HepG2 (cell line): ENCODE measurements around the gene MXRA8. TPM values are rescaled to one million over a fixed set of nuclear protein-coding genes. Genes with fewer than 3 reads are reported as not detected.

Experiments
- HNF4G ChIP-seq, 2 experiments: sonication (generic) in 1 of 2; formaldehyde crosslinking in 1 of 2; IDR thresholded peaks; 2 replicates each; pipeline versions ENCODE4 v1.4.0 to v1.6.1; 2011 to 2020; ENCODE audit warnings: borderline replicate concordance in 2 of 2, low read depth in 2 of 2, mild to moderate bottlenecking in 2 of 2, low read length in 1 of 2, missing genetic modification reagents in 1 of 2, moderate library complexity in 1 of 2
- PTBP1 ChIP-seq: fragments of 200-400 bp; formaldehyde crosslinking; IDR thresholded peaks from 2 replicates; pipeline ENCODE4 v1.6.1; 2018; ENCODE audit warnings: low read length, low read depth; ENCODE audit not compliant: poor library complexity, severe bottlenecking
- RELA ChIP-seq: sonication (generic); formaldehyde crosslinking; IDR thresholded peaks from 2 replicates; pipeline ENCODE4 v1.4.0; 2020; ENCODE audit warnings: missing genetic modification reagents
- TAF1 ChIP-seq: sonication (generic); formaldehyde crosslinking; IDR thresholded peaks from 2 replicates; pipeline ENCODE4 v1.4.0; 2020; ENCODE audit warnings: missing genetic modification reagents
- XBP1 ChIP-seq: sonication (generic); formaldehyde crosslinking; IDR thresholded peaks from 2 replicates; pipeline ENCODE4 v1.5.0; 2020; ENCODE audit warnings: missing genetic modification reagents
- ZFX ChIP-seq: sonication (generic); formaldehyde crosslinking; IDR thresholded peaks from 2 replicates; pipeline ENCODE4 v1.4.0; 2020; ENCODE audit warnings: mild to moderate bottlenecking, low read depth, missing genetic modification reagents, moderate library complexity
- ZNF343 ChIP-seq: sonication (generic); formaldehyde crosslinking; IDR thresholded peaks from 2 replicates; pipeline ENCODE4 v1.4.0; 2020; ENCODE audit warnings: mild to moderate bottlenecking, missing genetic modification reagents
- ZNF430 ChIP-seq: sonication (generic); formaldehyde crosslinking; IDR thresholded peaks from 2 replicates; pipeline ENCODE4 v1.9.0; 2021; ENCODE audit warnings: mild to moderate bottlenecking, missing genetic modification reagents
- ZNF546 ChIP-seq: sonication (generic); formaldehyde crosslinking; conservative IDR thresholded peaks from 2 replicates; pipeline ENCODE4 v1.8.1; 2023; ENCODE audit warnings: mild to moderate bottlenecking, missing genetic modification reagents
- ZNF589 ChIP-seq: sonication (generic); formaldehyde crosslinking; conservative IDR thresholded peaks from 2 replicates; pipeline ENCODE4 v1.8.0; 2022; ENCODE audit warnings: mild to moderate bottlenecking, moderate library complexity, missing genetic modification reagents
- ZSCAN29 ChIP-seq: sonication (generic); formaldehyde crosslinking; conservative IDR thresholded peaks from 2 replicates; pipeline ENCODE4 v1.4.0; 2020; ENCODE audit warnings: mild to moderate bottlenecking, missing genetic modification reagents
- ZSCAN30 ChIP-seq: sonication (generic); formaldehyde crosslinking; IDR thresholded peaks from 2 replicates; pipeline ENCODE4 v1.5.0; 2020; ENCODE audit warnings: mild to moderate bottlenecking, missing genetic modification reagents
- polyA plus RNA-seq, 8 experiments: library from polyadenylated mRNA; depleted of rRNA in 3 of 8; stranded (reverse) in 7 of 8; unstranded in 1 of 8; fragments of >200 nt; fragmentation: Illumina TruSeq in 4 of 8; extraction: Trizol in 4 of 8; gene quantifications; 2 replicates each; pipeline versions ENCODE4 v1.2.1 to v1.2.3, GENCODE V29; 2011 to 2016; ENCODE audit warnings: low read depth in 4 of 8, missing spikeins in 1 of 8, mixed read lengths in 1 of 8; ENCODE audit not compliant: insufficient read depth in 1 of 8
- total RNA-seq, 5 experiments: library from RNA; depleted of rRNA; stranded (reverse); fragments of >200 nt; fragmentation: Illumina TruSeq; extraction: Trizol; gene quantifications; 2 replicates each; pipeline ENCODE4 v1.2.3, GENCODE V29; 2016; ENCODE audit warnings: low read depth in 1 of 5
- TF ChIP-seq, protein P1 (sequence below): sonication (generic); formaldehyde crosslinking; IDR thresholded peaks from 2 replicates; pipeline ENCODE4 v1.8.0; 2022; ENCODE audit warnings: mild to moderate bottlenecking, missing genetic modification reagents, moderate library complexity
- TF ChIP-seq, protein P2 (sequence below): sonication (generic); formaldehyde crosslinking; IDR thresholded peaks from 2 replicates; pipeline ENCODE4 v1.5.1; 2020; ENCODE audit warnings: mild to moderate bottlenecking, missing genetic modification reagents, borderline replicate concordance
- TF ChIP-seq, protein P3 (sequence below): sonication (generic); formaldehyde crosslinking; IDR thresholded peaks from 2 replicates; pipeline ENCODE4 v1.4.0; 2020; ENCODE audit warnings: mild to moderate bottlenecking, missing genetic modification reagents
- TF ChIP-seq, protein P4 (sequence below): sonication (generic); formaldehyde crosslinking; IDR thresholded peaks from 2 replicates; pipeline ENCODE4 v1.5.0; 2020; ENCODE audit warnings: mild to moderate bottlenecking, missing genetic modification reagents
- TF ChIP-seq, protein P5 (sequence below): sonication (generic); formaldehyde crosslinking; IDR thresholded peaks from 2 replicates; pipeline ENCODE4 v1.8.0; 2022; ENCODE audit warnings: missing genetic modification reagents, mild to moderate bottlenecking, inconsistent platforms, borderline replicate concordance

MXRA8 gene
- total and polyA plus RNA-seq, 2 of the 13 experiments (the other 11 are each of a cell fraction or from before 2014, with no cell fraction given) = 19.8 to 44.8 TPM

DNA sequence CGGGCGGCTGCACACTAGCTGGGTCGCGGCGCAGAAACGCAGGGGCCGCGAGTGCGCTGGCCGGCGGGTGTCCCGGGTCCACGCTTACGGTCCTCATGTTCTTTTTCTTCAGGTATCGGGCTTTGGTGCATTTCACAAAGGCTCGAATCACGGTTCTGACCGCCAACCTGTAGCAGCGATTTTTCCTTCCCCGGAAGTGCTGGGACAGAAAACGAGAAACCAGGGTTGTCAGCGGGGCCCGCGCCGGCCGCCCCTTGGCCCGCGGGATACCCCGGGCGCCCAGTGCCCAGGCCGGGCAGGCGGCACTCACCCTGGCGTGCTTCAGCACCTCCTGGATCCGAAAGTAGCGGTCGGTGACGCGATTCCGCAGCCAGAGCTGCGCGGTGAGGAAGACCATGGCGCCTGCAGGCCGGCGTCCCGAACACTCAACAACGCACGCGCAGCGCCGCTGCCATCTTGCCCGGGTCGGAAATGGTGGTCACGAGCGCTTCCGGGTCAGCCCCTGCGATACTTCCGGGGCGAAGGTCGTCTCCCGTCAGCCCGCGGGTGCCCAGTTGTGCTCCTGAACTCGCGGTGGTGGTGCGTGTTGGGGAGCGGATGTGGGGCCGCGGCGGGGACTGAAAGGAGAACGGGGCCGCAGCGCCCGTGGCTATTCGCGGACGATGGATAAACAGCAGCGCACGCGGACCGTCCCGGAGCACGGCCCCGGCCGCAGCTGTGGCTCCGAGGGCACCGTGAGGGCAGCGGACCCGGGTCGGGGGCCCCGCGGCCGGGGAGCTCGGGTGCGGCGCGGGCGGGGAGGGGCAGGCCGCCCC is 48.7 kb upstream of the MXRA8 start, which contains the start of gene MRPL20 (continued):
- peak; percentile 88 for TF ChIP-seq ZNF430 (CRISPR knock-in tag)
- peak; percentile 65; the same call in 1 of the 2 replicates for TF ChIP-seq ZNF589 (CRISPR knock-in tag)
- TF ChIP-seq ZNF546 (CRISPR knock-in tag) = no peak
- TF ChIP-seq, protein P1, sequence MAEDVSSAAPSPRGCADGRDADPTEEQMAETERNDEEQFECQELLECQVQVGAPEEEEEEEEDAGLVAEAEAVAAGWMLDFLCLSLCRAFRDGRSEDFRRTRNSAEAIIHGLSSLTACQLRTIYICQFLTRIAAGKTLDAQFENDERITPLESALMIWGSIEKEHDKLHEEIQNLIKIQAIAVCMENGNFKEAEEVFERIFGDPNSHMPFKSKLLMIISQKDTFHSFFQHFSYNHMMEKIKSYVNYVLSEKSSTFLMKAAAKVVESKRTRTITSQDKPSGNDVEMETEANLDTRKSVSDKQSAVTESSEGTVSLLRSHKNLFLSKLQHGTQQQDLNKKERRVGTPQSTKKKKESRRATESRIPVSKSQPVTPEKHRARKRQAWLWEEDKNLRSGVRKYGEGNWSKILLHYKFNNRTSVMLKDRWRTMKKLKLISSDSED (CRISPR knock-in tag) = no peak
- peak; percentile 71 for TF ChIP-seq ZNF343 (CRISPR knock-in tag)
- TF ChIP-seq, protein P2, sequence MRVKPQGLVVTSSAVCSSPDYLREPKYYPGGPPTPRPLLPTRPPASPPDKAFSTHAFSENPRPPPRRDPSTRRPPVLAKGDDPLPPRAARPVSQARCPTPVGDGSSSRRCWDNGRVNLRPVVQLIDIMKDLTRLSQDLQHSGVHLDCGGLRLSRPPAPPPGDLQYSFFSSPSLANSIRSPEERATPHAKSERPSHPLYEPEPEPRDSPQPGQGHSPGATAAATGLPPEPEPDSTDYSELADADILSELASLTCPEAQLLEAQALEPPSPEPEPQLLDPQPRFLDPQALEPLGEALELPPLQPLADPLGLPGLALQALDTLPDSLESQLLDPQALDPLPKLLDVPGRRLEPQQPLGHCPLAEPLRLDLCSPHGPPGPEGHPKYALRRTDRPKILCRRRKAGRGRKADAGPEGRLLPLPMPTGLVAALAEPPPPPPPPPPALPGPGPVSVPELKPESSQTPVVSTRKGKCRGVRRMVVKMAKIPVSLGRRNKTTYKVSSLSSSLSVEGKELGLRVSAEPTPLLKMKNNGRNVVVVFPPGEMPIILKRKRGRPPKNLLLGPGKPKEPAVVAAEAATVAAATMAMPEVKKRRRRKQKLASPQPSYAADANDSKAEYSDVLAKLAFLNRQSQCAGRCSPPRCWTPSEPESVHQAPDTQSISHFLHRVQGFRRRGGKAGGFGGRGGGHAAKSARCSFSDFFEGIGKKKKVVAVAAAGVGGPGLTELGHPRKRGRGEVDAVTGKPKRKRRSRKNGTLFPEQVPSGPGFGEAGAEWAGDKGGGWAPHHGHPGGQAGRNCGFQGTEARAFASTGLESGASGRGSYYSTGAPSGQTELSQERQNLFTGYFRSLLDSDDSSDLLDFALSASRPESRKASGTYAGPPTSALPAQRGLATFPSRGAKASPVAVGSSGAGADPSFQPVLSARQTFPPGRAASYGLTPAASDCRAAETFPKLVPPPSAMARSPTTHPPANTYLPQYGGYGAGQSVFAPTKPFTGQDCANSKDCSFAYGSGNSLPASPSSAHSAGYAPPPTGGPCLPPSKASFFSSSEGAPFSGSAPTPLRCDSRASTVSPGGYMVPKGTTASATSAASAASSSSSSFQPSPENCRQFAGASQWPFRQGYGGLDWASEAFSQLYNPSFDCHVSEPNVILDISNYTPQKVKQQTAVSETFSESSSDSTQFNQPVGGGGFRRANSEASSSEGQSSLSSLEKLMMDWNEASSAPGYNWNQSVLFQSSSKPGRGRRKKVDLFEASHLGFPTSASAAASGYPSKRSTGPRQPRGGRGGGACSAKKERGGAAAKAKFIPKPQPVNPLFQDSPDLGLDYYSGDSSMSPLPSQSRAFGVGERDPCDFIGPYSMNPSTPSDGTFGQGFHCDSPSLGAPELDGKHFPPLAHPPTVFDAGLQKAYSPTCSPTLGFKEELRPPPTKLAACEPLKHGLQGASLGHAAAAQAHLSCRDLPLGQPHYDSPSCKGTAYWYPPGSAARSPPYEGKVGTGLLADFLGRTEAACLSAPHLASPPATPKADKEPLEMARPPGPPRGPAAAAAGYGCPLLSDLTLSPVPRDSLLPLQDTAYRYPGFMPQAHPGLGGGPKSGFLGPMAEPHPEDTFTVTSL (CRISPR knock-in tag) = no peak
- TF ChIP-seq, protein P3, sequence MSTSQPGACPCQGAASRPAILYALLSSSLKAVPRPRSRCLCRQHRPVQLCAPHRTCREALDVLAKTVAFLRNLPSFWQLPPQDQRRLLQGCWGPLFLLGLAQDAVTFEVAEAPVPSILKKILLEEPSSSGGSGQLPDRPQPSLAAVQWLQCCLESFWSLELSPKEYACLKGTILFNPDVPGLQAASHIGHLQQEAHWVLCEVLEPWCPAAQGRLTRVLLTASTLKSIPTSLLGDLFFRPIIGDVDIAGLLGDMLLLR = peak; percentile 94
- peak; percentile 89 for TF ChIP-seq HNF4G (IDR thresholded peaks at IDR 0.05; ENCODE audit: borderline replicate concordance, low read depth, low read length)
- peak; percentile 93 for TF ChIP-seq HNF4G (CRISPR knock-in tag; IDR thresholded peaks at IDR 0.05; ENCODE audit: borderline replicate concordance, low read depth)
- TF ChIP-seq, protein P4, sequence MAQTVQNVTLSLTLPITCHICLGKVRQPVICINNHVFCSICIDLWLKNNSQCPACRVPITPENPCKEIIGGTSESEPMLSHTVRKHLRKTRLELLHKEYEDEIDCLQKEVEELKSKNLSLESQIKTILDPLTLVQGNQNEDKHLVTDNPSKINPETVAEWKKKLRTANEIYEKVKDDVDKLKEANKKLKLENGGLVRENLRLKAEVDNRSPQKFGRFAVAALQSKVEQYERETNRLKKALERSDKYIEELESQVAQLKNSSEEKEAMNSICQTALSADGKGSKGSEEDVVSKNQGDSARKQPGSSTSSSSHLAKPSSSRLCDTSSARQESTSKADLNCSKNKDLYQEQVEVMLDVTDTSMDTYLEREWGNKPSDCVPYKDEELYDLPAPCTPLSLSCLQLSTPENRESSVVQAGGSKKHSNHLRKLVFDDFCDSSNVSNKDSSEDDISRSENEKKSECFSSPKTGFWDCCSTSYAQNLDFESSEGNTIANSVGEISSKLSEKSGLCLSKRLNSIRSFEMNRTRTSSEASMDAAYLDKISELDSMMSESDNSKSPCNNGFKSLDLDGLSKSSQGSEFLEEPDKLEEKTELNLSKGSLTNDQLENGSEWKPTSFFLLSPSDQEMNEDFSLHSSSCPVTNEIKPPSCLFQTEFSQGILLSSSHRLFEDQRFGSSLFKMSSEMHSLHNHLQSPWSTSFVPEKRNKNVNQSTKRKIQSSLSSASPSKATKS = no peak
- 0 out of 2 replicates have a peak, but pooled peaks have one; percentile 51 for TF ChIP-seq ZSCAN29 (CRISPR knock-in tag)
- no peak for TF ChIP-seq ZSCAN30 (CRISPR knock-in tag)
- no peak for TF ChIP-seq XBP1 (CRISPR knock-in tag)
- no peak for TF ChIP-seq RELA
- TF ChIP-seq, protein P5, sequence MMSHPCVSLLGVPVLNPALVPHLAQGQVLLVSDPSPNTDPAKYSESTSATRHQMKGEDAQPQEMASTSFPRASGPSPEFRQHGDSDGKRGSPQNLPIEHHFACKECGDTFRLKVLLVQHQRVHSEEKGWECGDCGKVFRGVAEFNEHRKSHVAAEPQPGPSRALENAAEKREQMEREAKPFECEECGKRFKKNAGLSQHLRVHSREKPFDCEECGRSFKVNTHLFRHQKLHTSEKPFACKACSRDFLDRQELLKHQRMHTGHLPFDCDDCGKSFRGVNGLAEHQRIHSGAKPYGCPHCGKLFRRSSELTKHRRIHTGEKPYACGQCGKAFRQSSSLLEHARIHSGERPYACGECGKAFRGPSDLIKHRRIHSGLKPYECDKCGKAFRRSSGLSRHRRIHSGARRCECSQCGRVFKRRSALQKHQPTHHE = no peak; the same call in 1 of the 2 replicates
- peak; percentile 98 for TF ChIP-seq ZFX (CRISPR knock-in tag)
- TF ChIP-seq TAF1 (CRISPR knock-in tag) = peak; percentile 99
- no peak for TF ChIP-seq PTBP1
